ENCODE measurements around the gene SLC8A2.
"Not testable (repeated sequence)": the region's sequence is repeated elsewhere in the genome, so short reads cannot be mapped to it uniquely, and the experiment has no call there.

SLC8A2 gene

DNA sequence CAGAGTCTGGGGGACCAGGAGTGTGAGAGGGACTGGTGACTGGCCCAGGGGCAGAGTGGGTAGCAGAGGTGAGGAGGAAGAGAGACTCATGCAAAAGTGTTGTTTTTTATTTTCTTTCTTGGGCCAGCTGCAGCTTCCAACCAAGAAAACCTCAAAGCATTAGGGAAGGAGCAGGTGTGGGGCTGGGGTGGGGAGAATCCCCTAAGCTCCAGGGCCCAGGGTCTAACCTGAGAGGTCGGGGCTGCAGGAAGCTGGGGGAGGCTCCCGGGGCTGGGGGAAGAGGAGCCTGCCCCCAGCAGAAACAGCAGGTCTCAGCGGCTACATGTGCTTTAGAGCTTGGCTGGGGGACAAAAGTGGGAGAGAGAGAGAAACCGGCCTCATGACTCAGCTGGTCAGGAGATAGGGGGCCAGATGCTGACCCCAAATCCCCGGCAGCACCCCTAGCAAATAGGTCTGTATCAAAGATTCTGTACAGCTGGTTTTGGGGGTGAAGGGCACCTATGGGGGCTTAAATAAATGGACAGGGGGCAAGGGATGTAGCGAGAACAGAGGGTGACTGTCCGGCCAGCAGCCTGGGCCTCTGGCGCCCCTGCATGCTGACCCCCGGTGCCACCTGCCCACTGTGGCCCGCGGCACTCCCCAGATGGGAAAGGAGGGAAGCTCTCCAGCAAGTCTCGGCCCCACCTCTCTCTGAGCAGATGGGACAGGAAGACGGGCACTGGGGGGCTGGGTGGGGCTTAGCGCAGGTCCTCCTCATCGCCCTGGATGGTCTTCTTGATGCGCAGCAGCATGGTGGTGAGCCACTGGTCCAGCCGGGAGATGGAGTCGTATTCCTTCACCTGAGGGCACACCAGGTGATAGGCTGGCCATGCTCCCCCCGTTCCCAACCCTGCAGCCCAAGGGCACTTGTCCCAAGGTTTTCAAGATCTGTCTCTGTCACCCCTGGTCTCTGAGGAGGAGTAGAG is 16.1 kb upstream of the SLC8A2 start:
- no peak for DNase-seq

DNA sequence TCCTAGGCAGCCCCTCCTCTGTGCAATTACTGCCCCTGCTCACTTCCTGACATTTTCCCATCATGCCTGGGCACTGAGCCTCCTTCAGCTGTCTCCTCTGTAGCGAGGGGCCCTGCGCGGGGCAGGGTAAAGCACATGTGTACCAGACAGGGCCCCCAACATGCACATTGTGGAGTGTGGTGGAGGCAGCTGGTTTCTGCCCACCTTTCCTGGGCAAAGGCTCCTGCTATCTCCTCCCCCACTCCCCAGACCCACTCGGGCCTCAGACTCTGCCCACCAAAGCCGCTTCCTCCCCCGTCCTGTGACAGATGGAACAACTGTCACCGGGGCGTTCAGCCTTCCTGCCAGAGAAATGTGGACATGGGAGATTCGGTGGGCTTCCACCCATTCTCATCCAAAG is 15.2 kb upstream of the SLC8A2 start:
- no peak for DNase-seq

DNA sequence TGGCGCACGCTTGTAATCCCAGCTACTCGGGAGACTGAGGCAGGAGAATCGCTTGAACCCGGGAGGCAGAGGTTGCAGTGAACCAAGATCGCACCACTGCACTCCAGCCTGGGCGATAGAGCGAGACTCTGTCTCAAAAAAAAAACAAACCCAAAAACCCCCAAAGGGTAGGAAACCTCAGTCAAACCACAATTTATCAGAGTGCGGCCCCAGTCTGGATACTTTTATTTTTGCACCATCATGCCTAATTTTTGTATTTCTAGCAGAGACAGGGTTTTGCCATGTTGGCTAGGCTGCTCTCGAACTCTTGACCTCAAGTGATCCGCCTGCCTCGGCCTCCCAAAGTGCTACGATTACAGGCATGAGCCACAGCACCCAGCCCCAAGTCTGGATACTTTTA is 14.5 kb upstream of the SLC8A2 start:
- not testable (repeated sequence) for DNase-seq

DNA sequence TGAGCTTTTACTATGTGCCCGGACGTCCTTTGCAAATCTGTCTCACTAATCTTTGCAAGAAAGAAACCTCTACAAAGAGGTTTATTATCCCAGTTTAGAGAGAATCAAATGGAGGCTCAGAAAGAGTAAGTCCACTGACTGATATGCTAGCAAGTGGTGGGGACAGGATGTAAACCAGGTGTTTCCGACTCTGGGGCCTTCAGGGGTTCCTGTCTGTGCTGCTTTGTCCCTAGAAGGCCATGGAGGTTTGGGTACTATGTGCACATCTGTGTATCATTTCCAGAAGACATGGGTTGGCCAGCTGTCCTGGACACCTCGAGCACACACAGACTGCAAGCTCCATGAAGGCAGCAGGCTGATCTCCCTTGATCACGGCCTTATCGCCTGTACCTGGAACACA is 13.5 kb upstream of the SLC8A2 start:
- DNase-seq: peak in 1 of 5 donors; percentile 37

DNA sequence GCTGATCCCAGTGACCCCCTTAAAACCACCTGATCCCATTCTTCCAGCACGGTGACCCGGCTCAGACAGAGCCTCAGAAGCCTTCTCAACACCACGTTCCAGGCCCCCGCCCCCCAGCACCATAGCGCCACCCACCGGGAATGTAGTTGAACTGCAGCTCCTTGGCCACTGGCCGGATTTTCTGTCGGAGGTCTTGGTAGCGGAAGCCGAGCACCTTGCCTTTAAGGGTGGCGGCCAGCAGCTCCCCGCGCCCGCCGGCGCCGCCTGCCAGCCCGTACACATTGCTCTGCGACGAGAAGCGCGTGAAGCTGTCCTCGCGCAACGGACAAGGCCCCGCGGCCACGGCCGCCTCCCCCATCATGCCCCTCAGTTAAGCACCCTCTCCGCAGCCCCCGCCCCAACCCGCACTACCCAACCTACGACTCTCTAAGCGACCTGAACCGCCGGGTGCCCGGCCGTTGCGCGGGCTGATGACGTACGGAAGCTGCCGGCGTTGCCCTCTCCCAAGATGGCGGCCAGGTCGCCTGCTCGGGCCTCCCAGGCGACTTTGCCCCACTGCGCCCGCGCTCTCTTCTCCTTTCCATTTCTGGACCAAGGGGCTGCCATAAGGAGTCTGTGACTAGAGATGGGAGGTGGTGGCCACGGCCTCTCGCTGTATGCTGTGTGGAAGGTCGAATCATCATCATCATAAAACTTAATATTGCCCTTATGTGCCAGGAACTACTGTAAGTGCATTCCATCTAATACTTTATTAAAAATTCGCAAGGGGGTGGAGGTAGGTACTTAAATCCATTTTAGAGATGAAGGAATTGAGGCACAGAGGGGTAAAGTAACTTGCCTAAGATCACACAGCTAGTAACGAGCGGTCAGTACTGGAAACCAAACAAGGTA is 12.4 kb upstream of the SLC8A2 start, which contains the start of gene KPTN:
TSS of gene KPTN (minus strand) at position 420 of the 891 bp plus-strand sequence. CDS start at position 361, 59 bp downstream.
- DNase-seq: peak; percentile 72 to 93 (median 82)

GRCh38 chr19:47483200-47483599 is 11.5 kb upstream of the SLC8A2 start:
- DNase-seq: no peak

DNA sequence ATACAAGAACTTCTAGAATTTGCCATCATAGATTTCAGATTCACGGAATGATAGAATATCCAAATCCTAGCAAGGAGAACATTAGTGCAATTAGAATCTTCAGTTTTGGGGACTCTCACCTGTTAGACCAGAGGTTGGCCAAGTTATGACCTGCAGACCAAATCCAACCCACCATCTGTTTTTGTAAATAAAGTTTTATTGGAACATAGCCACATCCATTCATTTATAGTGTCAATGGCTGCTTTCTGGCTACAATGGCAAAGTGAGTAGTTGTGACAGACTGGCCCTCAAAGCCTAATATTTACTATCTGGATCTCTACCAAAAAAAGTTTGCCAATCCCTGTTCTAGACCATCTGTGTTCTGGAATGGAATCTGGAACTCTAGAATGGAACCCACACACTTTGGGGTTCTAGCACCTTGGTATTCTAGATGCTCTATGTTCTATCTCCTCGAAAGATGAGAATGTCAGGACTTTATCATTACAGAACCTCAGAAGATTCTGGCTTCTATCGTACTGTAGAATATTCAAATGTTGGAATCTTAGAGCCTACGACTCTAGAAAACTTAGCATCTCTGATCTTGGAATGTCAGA is 9.9 kb upstream of the SLC8A2 start:
- DNase-seq: no peak

GRCh38 chr19:47480658-47481057 is 9.0 kb upstream of the SLC8A2 start:
- DNase-seq: no peak

GRCh38 chr19:47479701-47480503 is 8.2 kb upstream of the SLC8A2 start:
- no peak for DNase-seq

GRCh38 chr19:47476438-47476972 is 4.8 kb upstream of the SLC8A2 start:
- no peak for DNase-seq

DNA sequence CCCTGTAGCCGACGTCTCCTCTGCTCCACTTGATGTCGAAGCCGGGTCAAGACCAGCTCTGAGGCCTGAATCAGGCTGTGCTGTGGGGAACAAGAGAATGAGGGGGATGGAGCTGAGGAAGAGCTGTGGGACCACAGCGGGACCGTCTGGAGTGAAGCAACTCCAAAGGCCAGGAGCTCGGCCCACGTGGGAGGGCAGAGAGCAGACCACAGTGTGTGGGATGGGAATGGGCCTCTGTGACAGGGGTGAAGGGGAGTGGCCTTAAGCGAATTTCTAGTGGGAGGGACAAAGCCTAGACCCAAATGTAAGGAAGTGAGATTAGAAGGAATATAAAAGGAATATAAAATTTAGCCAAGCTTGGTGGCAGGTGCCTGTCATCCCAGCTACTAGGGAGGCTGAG is 3.8 kb upstream of the SLC8A2 start:
- no peak for DNase-seq

DNA sequence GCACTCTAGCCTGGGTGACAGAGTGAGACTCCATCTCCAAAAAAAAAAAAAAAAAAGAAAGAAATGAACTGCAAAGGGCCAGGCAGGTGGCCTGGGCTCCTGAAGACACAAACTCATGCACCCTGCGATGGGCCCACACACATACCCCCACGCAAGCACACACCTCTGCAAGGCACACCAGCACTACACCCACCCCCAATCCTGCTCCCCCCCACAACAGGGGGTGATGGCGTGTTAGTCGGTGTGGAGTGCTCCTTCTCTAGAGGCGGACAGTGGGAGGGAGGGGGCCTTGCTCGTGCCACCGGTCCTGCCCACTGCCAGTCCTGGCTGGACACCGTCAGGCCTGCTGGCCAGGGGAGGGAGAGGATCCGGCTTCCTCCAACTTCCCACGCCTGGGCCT is 1.6 kb upstream of the SLC8A2 start:
- DNase-seq: no peak

- no peak for DNase-seq
Measured at GRCh38 chr19:47471381-47471732, 336 bp downstream of the SLC8A2 start.

DNA sequence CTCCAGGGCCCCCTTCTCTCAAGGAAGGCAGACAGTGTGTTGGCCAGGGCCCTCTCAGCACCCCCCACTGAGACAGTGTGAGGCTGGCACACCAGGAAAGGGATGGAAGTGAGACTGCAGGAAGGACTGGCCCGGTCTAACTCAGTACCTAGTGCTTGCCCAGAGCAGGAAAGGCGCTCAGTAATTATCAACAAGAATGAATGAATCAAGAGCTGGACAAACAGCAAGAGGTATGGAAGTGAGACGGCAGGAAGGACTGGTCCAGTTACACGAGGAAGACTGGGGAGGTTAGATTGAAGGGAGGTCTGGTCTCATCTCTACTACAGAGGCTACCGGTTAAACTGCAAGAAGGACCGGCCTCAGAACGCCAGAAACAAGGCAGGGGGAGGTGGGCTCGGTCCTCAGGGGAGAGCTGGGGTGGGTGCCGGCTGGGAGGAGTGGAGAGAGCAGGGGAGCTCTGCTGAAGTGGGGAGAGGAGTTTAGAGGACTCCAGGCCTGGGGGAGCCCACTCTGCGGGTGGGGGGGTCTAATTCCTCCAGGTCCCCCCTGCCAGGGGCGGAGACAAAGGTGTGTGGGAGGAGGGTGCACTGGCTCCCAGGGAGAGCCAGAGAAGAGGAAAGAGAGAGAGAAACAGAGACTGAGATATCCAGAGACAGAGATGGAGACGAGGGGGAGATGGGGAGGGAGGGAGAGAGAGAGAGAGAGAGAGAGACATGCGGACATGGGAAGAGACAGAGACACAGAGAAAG is 1.1 kb downstream of the SLC8A2 start:
- no peak for DNase-seq

DNA sequence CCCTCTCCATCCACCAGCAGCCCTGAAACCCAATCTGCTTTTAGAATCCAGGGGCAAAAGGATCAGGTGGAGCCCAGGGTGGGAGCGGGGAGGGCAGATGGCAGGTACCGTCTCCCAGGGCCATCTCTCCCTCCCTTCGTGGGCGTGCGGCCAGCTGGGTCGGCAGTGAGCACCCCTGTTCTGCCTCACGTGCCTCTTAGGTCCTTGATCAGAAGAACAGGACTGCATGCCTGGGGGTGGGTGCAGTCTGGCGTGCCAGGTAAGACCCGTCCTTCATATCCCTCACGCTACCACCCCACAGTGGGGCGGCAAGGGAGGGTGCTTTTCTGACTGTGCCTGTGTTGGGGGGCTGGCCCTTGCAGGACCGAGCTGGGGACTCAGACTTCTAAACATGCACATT is 2.0 kb downstream of the SLC8A2 start:
- no peak for DNase-seq

GRCh38 chr19:47469363-47469700 is 2.4 kb downstream of the SLC8A2 start:
- DNase-seq: no peak

DNA sequence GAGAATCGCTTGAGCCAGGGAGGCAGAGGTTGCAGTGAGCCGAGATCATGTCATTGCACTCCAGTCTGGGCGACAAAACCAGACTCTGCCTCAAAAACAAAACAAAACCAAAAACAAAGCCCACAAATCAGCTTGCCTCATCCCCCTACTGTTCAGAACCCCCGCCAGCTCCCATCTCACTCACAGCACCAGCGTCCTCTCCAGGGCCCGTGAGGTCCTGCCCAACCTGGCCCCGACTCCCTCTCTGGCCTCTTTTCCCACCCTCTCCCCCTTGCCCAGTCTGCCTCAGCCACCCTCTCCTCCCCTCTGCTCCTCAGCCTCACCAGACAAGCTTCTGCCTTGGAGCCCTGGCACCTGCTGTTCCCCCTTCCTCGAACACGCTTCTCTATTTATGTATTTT is 3.8 kb downstream of the SLC8A2 start:
- DNase-seq: no peak

DNA sequence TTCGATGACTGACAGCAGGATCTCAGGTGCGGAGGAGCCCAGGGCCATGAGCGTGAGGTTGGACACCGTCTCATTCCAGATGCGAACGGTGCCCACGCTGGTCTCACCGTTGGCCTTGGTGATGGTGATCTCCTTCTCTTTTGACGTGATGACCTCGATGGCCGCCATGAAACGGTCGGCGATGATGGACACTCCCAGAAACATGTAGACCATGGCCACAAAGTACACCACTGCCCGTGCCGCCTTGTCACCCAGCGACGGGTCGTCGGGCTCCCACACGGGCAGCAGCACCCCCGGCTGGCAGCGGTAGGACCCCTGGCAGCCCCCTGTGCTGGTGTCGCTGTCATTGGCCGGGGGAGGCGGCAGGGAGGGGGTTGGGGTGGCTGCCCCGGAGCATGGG is 5.7 kb downstream of the SLC8A2 start:
- DNase-seq: no peak

- DNase-seq: no peak
Measured at GRCh38 chr19:47464675-47465419, 6.8 kb downstream of the SLC8A2 start.

DNA sequence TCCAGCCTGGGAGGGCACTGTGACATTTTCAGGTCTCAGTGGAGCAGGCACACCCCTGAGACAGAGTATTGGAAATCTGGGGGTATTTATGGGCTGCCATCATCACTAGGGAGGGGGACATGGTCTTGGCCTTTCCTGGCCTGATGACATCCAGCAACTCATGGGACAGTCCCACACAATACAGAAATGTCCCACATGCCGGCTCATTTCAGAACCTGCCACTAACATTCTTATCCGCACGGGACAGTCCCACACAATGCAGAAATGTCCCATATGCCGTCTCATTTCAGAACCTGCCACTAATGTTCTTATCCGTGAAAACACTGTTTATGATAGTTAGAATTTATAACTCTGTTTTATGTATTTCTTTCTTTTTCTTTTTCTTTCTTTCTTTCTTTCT is 9.8 kb downstream of the SLC8A2 start:
- DNase-seq: no peak

- DNase-seq: no peak
Measured at GRCh38 chr19:47459477-47459876, 12.2 kb downstream of the SLC8A2 start.
